ENCODE measurements around the gene GABRB2. TPM values are rescaled to one million over a fixed set of nuclear protein-coding genes. Genes with fewer than 3 reads are reported as not detected.

Gene GABRB2
- total and polyA plus RNA-seq, 2 experiments from 2014 or later = 0.11 to 0.94 TPM

- no peak for TF ChIP-seq ETS1 (IDR thresholded peaks at IDR 0.05)
- no peak for TF ChIP-seq CREB1 (CRISPR knock-in tag; IDR thresholded peaks at IDR 0.05; ENCODE audit: low read depth)
- TF ChIP-seq REST (IDR thresholded peaks at IDR 0.05; ENCODE audit: unreplicated experiment) = no peak
Observed at GRCh38 chr5:161295721-161296250, 250.7 kb downstream of the GABRB2 start (continued).

GRCh38 chr5:161288071-161288470 is 258.5 kb downstream of the GABRB2 start:
- no peak overlapping the region for H3K4me3 ChIP-seq
- no peaks in the 10 kb centered on the region for H3F3A ChIP-seq (replicated peaks; ENCODE audit: low read depth)
- H3K36me3 ChIP-seq (ENCODE audit: insufficient read depth) = no peaks in the 10 kb centered on the region
- H3K4me1 ChIP-seq (ENCODE audit: insufficient read depth) = no peaks in the 10 kb centered on the region
- H3K4me1 Mint-ChIP-seq = no peaks in the 10 kb centered on the region
- no peak for DNase-seq (ENCODE audit: low spot score)
- no peak overlapping the region for H3K4me3 Mint-ChIP-seq
- H3K27me3 ChIP-seq (ENCODE audit: insufficient read depth) = no peaks in the 10 kb centered on the region
- no peaks in the 10 kb centered on the region for H4K20me1 ChIP-seq (replicated peaks; ENCODE audit: insufficient read depth)
- no peak overlapping the region for H3K27ac ChIP-seq (ENCODE audit: low read depth)
- no peak overlapping the region for H2AFZ ChIP-seq
- H3K27ac Mint-ChIP-seq = no peak overlapping the region
- no peak overlapping the region for H3K4me2 ChIP-seq
- TF ChIP-seq ZNF462 (CRISPR knock-in tag; IDR thresholded peaks at IDR 0.05) (no peak), NANOG (IDR thresholded peaks at IDR 0.05; ENCODE audit: borderline replicate concordance) (no peak), CTCF (conservative IDR thresholded peaks at IDR 0.05; ENCODE audit: low read depth in 2 of 2) (no peak)
- ATAC-seq = no peak
- no peaks in the 10 kb centered on the region for H3K36me3 Mint-ChIP-seq (ENCODE audit: low read depth)
- no peaks in the 10 kb centered on the region for H3K9me3 Mint-ChIP-seq
- H3K9me2 ChIP-seq (ENCODE audit: insufficient read depth) = no peaks in the 10 kb centered on the region; the same call in 1 of the 2 replicates
- no peaks in the 10 kb centered on the region for H3K79me2 ChIP-seq (replicated peaks; ENCODE audit: insufficient read depth)
- no peaks in the 10 kb centered on the region for H3K27me3 Mint-ChIP-seq (ENCODE audit: insufficient read depth, low read depth, poor library complexity)

Data from GM23338 (cell line).